Chondrocyte (in vitro differentiated cells): ENCODE data around the gene HAGH. TPM values are rescaled to one million over a fixed set of nuclear protein-coding genes. Genes with fewer than 3 reads are reported as not detected.

ENCODE experiments used
- DNase-seq: peaks from one replicate; pipeline ENCODE4 v3.0.0; 2021; ENCODE audit warnings: mixed read lengths, low spot score
- H3K27ac Mint-ChIP-seq: one replicate; pipeline ENCODE4 v1.8.0; 2021; ENCODE audit warnings: mild to moderate bottlenecking, moderate library complexity, mixed read lengths; ENCODE audit not compliant: unreplicated experiment
- H3K27me3 Mint-ChIP-seq: 2 replicates; pipeline ENCODE4 v1.8.0; 2021; ENCODE audit warnings: low read depth, mixed read lengths
- H3K36me3 Mint-ChIP-seq: 2 replicates; pipeline ENCODE4 v1.8.0; 2021; ENCODE audit warnings: low read depth, mixed read lengths
- H3K4me1 Mint-ChIP-seq: 2 replicates; pipeline ENCODE4 v1.8.0; 2021; ENCODE audit warnings: low read depth, mild to moderate bottlenecking, mixed read lengths
- H3K4me3 Mint-ChIP-seq: one replicate; pipeline ENCODE4 v1.8.0; 2021; ENCODE audit warnings: mild to moderate bottlenecking, moderate library complexity, mixed read lengths; ENCODE audit not compliant: unreplicated experiment
- H3K9me3 Mint-ChIP-seq: 2 replicates; pipeline ENCODE4 v1.8.0; 2021; ENCODE audit warnings: low read depth, mixed read lengths
- CTCF ChIP-seq: fragments of 200-600 bp; sonication (generic); IDR thresholded peaks from 2 replicates; pipeline ENCODE4 v1.5.0; 2021; ENCODE audit warnings: antibody characterized with exemption, mild to moderate bottlenecking, moderate library complexity
- total RNA-seq: library from RNA; stranded (reverse); gene quantifications from 3 replicates; pipeline ENCODE4 v1.2.1, GENCODE V29; 2021

Gene HAGH
- total RNA-seq, 1 donor from 2014 or later = 55.1 TPM

DNA sequence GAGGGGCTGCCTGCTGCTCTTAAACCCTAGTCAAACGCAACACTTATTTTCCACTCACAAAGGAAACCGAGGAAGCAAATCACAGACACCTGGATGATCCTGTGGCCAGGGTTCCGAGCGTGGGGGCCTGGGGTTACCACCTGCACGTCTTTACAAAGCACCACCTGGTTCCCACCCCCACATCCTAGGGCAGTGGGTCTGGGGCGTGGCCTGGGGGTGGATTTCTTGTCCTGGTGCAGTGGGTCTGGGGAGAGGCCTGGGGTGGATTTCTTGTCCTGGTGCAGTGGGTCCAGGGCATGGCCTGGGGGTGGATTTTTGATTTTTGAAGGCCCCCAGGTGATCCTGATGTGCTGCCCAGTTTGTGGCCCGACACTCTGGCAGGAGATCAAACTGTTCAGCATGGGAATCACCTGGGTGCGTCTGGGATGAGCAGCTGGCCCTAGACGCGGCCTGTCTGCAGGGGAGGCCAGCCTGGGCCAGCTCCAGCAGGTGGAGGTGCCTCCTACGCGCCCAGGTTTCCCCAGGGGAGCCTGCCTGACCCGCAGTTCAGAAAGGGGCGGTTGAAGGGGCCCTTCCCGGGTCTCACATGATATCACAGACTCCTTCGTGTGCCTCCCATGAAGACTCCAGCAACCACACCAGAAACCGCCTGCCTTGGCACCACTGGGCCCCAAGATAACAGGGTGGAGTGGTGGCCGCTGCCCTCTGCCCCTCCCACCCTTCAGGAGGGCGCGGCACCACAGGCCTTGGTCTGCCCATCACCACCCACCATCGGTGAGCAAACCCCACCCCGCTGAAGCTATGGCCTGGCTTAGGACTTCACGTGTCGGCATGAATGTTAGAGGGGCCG is 6.3 kb downstream of the HAGH start:
- Mint-ChIP-seq H3K27ac (no peak overlapping the region), H3K4me3 (no peak overlapping the region), H3K27me3 (no peaks in the 10 kb centered on the region), H3K9me3 (no peaks in the 10 kb centered on the region), H3K36me3 (peaks cover 6% of the 10 kb centered on the region), H3K4me1 (peaks cover 12% of the 10 kb centered on the region)
- peak; percentile 80 for DNase-seq
- TF ChIP-seq CTCF = no peak

- H3K27ac Mint-ChIP-seq = no peak overlapping the region
- no peak overlapping the region for H3K4me3 Mint-ChIP-seq
- H3K4me1 Mint-ChIP-seq = peaks cover 10% of the 10 kb centered on the region
- DNase-seq = peak; percentile 74
- H3K9me3 Mint-ChIP-seq = no peaks in the 10 kb centered on the region
- H3K27me3 Mint-ChIP-seq = no peaks in the 10 kb centered on the region
- no peak for TF ChIP-seq CTCF
- peaks cover 6% of the 10 kb centered on the region for H3K36me3 Mint-ChIP-seq
Observed at GRCh38 chr16:1819611-1820010, 7.0 kb downstream of the HAGH start.

DNA sequence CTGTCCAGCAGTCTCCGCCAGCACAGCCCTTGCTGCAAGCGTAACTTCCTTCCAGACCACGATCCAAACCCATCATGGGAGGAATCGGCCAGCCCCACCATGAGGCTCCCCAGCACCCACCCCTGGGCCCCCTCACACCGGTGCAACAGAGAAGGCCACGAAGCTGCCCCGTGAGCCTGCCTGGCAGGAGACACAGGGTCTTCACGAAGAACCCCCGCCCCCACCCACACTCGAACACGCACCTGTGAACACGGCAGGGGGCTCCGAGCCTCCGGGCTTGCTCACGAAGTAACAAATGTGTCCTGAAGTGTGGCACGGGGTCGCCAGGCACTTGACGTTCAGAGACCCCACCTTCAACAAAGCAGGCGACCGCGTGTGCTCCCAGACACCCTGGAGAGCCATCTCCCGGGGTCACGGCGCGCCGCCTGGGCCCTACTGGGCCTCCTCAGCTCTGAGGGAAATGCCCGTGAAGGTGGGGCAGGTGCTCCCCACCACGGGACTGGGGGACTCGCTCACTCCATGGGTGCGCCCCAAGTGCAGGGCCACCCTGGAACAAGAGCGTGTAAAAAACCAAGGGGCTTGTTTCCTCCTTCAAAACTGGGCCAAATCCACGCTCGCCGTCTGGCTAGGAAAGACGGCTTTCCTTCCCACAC is 7.6 kb downstream of the HAGH start:
- no peak overlapping the region for H3K4me3 Mint-ChIP-seq
- no peak overlapping the region for H3K27ac Mint-ChIP-seq
- no peaks in the 10 kb centered on the region for H3K9me3 Mint-ChIP-seq
- peak; percentile 86 for DNase-seq
- TF ChIP-seq CTCF = no peak
- no peaks in the 10 kb centered on the region for H3K27me3 Mint-ChIP-seq
- H3K36me3 Mint-ChIP-seq = peaks cover 6% of the 10 kb centered on the region
- H3K4me1 Mint-ChIP-seq = peaks cover 4% of the 10 kb centered on the region

DNA sequence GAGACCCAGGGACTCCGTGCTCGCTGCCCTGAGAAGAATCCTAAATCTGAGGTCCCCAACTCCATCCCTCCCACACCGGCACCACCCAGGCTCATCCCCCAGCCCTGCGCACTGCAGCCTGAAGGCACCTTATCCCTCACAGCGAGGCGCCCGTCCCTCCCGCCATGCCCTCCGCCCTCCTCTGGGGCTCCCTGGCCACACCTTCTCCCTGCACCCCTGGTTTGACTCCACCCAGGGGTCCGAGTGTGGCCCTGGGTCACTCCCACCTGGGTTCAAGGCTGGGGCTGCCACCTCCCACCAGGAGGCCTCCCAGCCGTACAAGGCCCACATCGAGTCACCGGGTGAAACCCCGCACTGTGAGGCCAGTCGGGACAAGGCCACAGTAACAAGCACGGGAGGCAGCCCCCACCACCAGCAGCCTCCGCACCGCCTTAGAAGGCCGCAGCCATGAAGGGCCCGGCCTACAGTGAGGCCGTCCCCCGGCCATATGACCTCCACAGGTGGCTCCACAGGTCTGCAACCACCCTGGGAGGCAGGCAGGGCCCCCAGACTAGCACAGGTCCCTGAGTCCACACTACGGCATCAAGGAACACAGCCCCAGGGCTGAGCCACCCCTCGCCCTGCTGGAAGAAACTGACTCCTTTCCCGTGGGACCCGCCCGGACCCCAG is 8.3 kb downstream of the HAGH start:
- DNase-seq = peak; percentile 87
- no peaks in the 10 kb centered on the region for H3K9me3 Mint-ChIP-seq
- H3K4me1 Mint-ChIP-seq = peaks cover under 1% of the 10 kb centered on the region
- no peak overlapping the region for H3K4me3 Mint-ChIP-seq
- peaks cover 6% of the 10 kb centered on the region for H3K36me3 Mint-ChIP-seq
- no peak for TF ChIP-seq CTCF
- no peak overlapping the region for H3K27ac Mint-ChIP-seq
- no peaks in the 10 kb centered on the region for H3K27me3 Mint-ChIP-seq

DNA sequence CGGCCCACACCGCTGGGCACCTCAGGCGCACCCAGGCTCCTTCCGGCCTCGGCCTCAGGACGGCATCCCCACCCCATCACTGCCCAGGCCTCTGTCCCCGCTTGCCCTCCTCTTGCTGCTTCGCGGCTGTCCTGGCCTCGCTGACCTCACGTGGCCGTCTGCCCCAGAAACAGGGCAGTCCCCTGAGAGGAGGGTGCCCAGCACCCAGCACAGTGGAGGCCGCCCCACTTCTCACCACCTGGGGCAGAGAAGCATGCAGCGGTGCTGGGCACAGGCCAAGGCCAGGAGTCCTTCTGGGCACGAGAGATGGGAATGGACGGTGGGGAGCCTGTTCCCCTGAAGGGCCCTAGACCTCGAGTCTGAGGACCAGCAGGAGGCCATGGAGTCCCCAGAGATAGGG is 8.9 kb downstream of the HAGH start:
- H3K4me1 Mint-ChIP-seq = peaks cover 7% of the 10 kb centered on the region
- H3K9me3 Mint-ChIP-seq = no peaks in the 10 kb centered on the region
- no peak overlapping the region for H3K4me3 Mint-ChIP-seq
- no peak overlapping the region for H3K27ac Mint-ChIP-seq
- DNase-seq = no peak
- no peaks in the 10 kb centered on the region for H3K27me3 Mint-ChIP-seq
- peaks cover 6% of the 10 kb centered on the region for H3K36me3 Mint-ChIP-seq
- TF ChIP-seq CTCF = no peak
